Nephron (organoid): Measurements from ENCODE around the gene PTPN11.
"Not testable (repeated sequence)": the region's sequence is repeated elsewhere in the genome, so short reads cannot be mapped to it uniquely, and the experiment has no call there.

Experiments
- H3K27ac Mint-ChIP-seq, 3 experiments: 2 replicates each; pipeline ENCODE4 v1.8.0; 2020; ENCODE audit warnings: mixed read lengths in 3 of 3, mild to moderate bottlenecking in 2 of 3, moderate library complexity in 1 of 3
- H3K27me3 Mint-ChIP-seq: 2 replicates; pipeline ENCODE4 v1.8.0; 2021; ENCODE audit warnings: low read depth, mild to moderate bottlenecking, moderate library complexity, mixed read lengths
- H3K36me3 Mint-ChIP-seq: 2 replicates; pipeline ENCODE4 v1.8.0; 2020; ENCODE audit warnings: low read depth, mixed read lengths
- H3K4me1 Mint-ChIP-seq: 2 replicates; pipeline ENCODE4 v1.8.0; 2020; ENCODE audit warnings: mixed read lengths
- H3K4me3 Mint-ChIP-seq, 3 experiments: 2 replicates each; pipeline ENCODE4 v1.8.0; 2020; ENCODE audit warnings: mild to moderate bottlenecking in 3 of 3, mixed read lengths in 3 of 3, moderate library complexity in 2 of 3
- H3K9me3 Mint-ChIP-seq: 2 replicates; pipeline ENCODE4 v1.8.0; 2020; ENCODE audit warnings: mixed read lengths
- CTCF ChIP-seq, 3 experiments: fragments of 200-600 bp; sonication (generic); IDR thresholded peaks; one replicate each; pipeline ENCODE4 v1.5.0; 2021; ENCODE audit warnings: antibody characterized with exemption in 3 of 3; ENCODE audit not compliant: unreplicated experiment in 3 of 3

The PTPN11 gene

GRCh38 chr12:112517730-112518364 is 99.1 kb downstream of the PTPN11 start:
- no peak for TF ChIP-seq CTCF (IDR thresholded peaks at IDR 0.05; ENCODE audit: unreplicated experiment in 3 of 3)
- Mint-ChIP-seq H3K4me3 (no peak overlapping the region), H3K4me1 (no peaks in the 10 kb centered on the region), H3K27ac (no peak overlapping the region), H3K9me3 (no peaks in the 10 kb centered on the region), H3K27me3 (peaks cover 6% of the 10 kb centered on the region), H3K36me3 (no peaks in the 10 kb centered on the region)

- Mint-ChIP-seq H3K9me3 (no peaks in the 10 kb centered on the region), H3K27me3 (peaks cover 6% of the 10 kb centered on the region), H3K4me1 (no peaks in the 10 kb centered on the region), H3K36me3 (no peaks in the 10 kb centered on the region), H3K4me3 (no peak overlapping the region), H3K27ac (no peak overlapping the region)
- no peak for TF ChIP-seq CTCF (IDR thresholded peaks at IDR 0.05; ENCODE audit: unreplicated experiment in 3 of 3)
Observed at GRCh38 chr12:112518365-112518735, 99.6 kb downstream of the PTPN11 start.

GRCh38 chr12:112519841-112520340 is 101.1 kb downstream of the PTPN11 start:
- not testable (repeated sequence) for H3K27ac Mint-ChIP-seq, H3K27me3 Mint-ChIP-seq, H3K4me3 Mint-ChIP-seq, H3K36me3 Mint-ChIP-seq, H3K9me3 Mint-ChIP-seq, H3K4me1 Mint-ChIP-seq

- Mint-ChIP-seq H3K4me1 (no peaks in the 10 kb centered on the region), H3K27ac (no peak overlapping the region), H3K36me3 (no peaks in the 10 kb centered on the region), H3K27me3 (peaks cover 4% of the 10 kb centered on the region), H3K4me3 (no peak overlapping the region), H3K9me3 (no peaks in the 10 kb centered on the region)
- TF ChIP-seq CTCF (IDR thresholded peaks at IDR 0.05; ENCODE audit: unreplicated experiment in 3 of 3) = no peak
Observed at GRCh38 chr12:112523856-112524255, 105.1 kb downstream of the PTPN11 start.

GRCh38 chr12:112524269-112524668 is 105.5 kb downstream of the PTPN11 start:
- TF ChIP-seq CTCF (IDR thresholded peaks at IDR 0.05; ENCODE audit: unreplicated experiment in 3 of 3) = no peak
- no peaks in the 10 kb centered on the region for H3K9me3 Mint-ChIP-seq
- peaks cover 4% of the 10 kb centered on the region for H3K27me3 Mint-ChIP-seq
- H3K4me1 Mint-ChIP-seq = no peaks in the 10 kb centered on the region
- H3K36me3 Mint-ChIP-seq = no peaks in the 10 kb centered on the region
- no peak overlapping the region for H3K4me3 Mint-ChIP-seq
- H3K27ac Mint-ChIP-seq = no peak overlapping the region

GRCh38 chr12:112524676-112525425 is 106.1 kb downstream of the PTPN11 start:
- H3K4me1 Mint-ChIP-seq = no peaks in the 10 kb centered on the region
- no peak overlapping the region for H3K4me3 Mint-ChIP-seq
- no peaks in the 10 kb centered on the region for H3K9me3 Mint-ChIP-seq
- peaks cover 4% of the 10 kb centered on the region for H3K27me3 Mint-ChIP-seq
- H3K27ac Mint-ChIP-seq = no peak overlapping the region
- H3K36me3 Mint-ChIP-seq = no peaks in the 10 kb centered on the region
- TF ChIP-seq CTCF (IDR thresholded peaks at IDR 0.05; ENCODE audit: unreplicated experiment in 3 of 3) = no peak
